ENCODE measurements around the gene ACOX1.

Gene ACOX1

GRCh38 chr17:75978938-75979704, at the start of gene ACOX1, which contains the start of gene TEN1:
ACOX1 (minus strand) TSS chr17:75979166; CDS start chr17:75979073, 93 bp downstream.
TEN1 (plus strand) TSS chr17:75979240; CDS start chr17:75986193, 6,953 bp downstream.
- peak; percentile 97 for DNase-seq

- no peak for DNase-seq
Observed at GRCh38 chr17:76027159-76027839, 48.3 kb upstream of the ACOX1 start, which contains the start of gene EVPL. EVPL (minus strand) TSS chr17:76027306; CDS start chr17:76027198, 108 bp downstream.

DNA sequence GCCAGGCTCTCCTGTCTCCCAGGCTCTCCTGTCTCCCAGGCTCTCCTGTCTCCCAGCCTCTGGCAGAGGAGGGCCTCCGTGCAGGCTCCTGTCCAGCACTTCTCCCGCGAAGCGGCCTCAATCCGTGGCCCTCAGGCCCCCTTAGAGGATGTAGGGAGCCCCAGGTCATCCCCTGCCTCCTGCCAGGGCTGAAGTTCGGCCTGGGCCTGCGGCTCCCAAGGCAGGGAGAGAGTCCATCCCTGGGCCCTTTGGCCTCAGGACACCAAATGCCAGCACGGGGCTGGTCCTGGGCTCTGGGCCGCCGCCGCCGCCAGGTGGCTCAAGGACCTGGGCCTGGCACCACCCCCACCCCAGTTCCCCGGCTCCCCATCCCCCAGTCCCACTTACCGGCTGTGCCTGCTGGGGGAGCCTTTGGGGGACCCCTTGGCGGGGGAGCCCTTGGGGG, 47.8 kb upstream of the ACOX1 start:
- no peak for DNase-seq

DNA sequence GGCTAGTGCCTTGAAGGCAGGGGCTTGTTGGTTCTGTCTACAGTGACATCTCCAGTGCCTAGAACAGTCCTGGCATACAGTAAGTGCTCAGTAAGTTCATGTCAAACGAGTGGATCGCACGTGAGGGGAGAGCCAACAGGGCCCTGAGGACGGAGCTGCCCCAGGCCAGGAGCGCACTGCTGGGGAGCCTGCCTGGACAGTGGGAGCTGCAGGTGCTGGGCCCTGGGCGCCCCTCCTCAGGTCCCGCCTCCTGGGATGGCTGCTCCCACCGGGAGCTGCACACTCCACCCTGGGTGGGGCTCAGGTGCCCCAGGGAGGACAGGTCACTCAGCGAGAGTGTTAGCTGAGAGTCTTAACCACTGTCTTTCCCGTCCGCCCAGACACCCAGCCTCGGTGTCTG, 46.3 kb upstream of the ACOX1 start:
- no peak for DNase-seq

GRCh38 chr17:76024353-76024752, 45.4 kb upstream of the ACOX1 start:
- DNase-seq = no peak

- no peak for DNase-seq
Observed at GRCh38 chr17:76023900-76024237, 44.9 kb upstream of the ACOX1 start.

GRCh38 chr17:76022973-76023899, 44.3 kb upstream of the ACOX1 start:
- DNase-seq = no peak

DNA sequence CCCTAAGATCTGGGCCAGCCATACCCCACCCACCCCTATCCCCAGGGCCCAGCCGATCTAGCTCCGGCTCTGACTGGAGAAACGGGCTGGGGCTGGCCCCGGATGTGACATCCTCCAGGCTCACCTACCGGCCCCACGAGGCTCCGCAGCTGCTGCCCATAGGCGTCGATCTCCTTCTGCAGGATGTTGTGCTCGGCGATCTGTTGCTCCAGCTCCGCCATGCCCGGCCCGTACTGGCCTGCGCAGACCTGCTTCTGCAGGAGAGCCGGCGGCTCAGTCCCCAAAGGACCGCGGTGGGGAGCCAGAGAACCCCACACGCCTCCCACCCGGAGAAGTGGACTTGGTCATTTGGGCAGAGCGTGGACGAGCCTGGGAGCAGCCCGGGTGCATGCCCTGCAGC, 43.3 kb upstream of the ACOX1 start:
- no peak for DNase-seq

GRCh38 chr17:76019833-76020467, 41.0 kb upstream of the ACOX1 start:
- no peak for DNase-seq

DNA sequence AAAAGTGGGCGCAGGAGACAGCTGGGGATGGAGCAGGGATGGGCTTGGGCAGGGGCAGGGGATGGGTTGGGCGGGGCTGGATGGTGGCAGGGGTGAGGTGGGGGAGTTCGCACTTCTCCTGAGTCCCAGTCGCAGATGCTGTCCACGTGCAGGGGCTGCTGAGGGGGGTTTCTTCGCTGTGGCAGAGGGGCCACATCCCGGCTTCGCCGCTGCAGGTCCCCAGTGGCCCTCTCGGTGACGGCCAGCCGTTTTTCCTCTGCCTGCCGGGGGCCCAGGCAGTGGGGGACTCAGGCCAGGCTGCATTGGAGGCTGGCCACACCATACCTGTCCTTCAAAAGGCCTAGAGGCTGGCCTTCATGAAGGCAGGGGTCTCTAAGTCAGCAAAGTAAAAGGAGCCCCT, 39.8 kb upstream of the ACOX1 start:
- no peak for DNase-seq

DNA sequence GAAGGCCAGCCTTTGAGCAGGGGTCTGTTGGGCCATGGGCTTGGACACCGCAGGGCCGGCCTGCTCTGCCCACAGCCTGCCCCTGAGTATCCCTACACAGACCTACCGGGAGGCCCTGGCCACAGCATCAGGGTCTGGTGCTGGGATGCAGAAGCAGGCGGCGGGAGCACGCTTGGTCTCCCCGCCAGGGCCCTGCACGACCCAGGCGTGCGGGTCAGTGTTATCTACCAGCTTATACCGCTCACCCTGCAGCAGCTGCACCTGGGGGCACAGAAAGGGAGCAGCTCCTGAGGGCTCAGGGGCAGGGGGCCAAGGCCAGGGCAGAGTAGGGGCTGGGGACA, 39.3 kb upstream of the ACOX1 start:
- DNase-seq = no peak

- DNase-seq = no peak
Observed at GRCh38 chr17:76017481-76018339, 38.7 kb upstream of the ACOX1 start.

DNA sequence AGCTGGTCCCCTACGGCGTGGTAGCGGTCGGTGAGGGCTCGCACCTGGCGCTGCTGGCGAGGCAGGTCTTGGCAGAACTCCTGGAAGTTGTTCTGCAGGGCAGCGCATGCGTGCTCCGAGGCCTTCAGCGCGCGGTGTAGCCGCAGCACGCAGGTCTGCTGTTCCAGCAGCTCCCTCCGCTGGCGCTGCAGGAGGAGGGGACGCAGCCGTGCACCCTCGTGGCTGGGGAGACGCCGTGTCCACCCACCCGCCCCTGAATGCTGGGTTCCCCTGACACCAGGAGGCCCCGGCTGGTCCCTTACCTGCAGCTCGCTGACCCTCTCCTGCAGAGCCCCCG, 35.9 kb upstream of the ACOX1 start:
- DNase-seq = no peak

DNA sequence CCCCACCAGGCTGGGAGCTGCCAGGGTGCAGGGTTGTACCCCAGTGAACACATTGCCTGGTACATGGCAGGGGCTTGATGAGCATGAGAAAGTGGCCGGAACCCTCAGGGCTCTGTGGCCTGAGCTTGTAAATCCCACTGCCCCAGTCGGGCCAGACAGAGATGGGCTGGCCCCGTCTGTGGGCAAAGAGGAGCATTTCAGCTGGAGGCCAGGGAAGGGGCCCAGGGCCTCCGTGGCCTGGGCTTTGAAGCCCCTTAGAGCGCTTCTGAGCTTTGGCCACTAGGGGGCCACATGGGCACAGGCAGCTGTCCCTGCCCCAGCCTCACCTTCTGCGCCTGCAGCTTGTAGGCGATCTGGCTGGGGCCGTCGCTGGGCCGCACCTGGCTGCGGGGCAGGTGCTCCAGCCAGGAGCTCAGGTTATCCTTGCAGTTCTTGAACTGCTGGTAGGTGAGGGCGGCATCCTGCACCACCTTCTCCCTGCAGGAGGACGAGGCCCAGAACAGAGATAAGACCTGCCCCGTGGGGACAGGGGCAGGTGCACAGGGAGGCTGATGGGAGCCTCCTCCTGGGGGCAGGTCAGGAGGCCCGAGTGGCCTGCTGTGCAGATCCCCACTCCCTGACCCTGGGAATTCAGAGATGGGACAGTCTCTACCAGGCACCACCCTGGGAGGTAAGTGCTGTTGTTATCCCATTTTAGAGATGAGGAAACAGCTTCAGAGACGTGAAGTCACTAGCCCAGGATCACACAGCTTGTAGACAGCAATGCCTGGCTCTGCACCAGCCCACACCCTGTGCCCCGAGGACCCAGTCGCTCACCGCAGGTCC, 35.3 kb upstream of the ACOX1 start:
- peak; percentile 86 for DNase-seq

- DNase-seq = no peak
Observed at GRCh38 chr17:76013377-76013932, 34.5 kb upstream of the ACOX1 start.

DNA sequence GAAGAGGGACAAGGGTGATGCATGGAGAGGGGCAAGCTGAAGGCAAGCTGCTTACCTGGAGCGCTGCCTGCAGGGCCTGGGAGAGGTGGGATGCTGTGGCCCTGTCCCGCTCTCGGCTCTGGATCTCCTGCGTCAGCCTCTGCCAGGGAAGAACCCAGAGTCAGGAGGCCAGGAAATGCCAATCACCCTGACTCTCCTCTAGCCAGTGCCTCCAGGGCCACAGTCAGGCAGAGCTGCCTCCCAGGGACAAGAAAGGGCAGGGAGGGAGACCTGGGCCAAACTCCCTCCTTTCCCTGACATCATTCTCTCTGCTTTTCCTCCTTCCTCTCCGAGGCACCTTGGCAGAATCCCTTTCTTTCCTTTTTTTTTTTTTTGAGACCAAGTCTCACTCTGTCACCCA, 33.0 kb upstream of the ACOX1 start:
- no peak for DNase-seq

GRCh38 chr17:76009969-76010661, 31.1 kb upstream of the ACOX1 start:
- no peak for DNase-seq

- no peak for DNase-seq
Observed at GRCh38 chr17:76009447-76009846, 30.5 kb upstream of the ACOX1 start.

GRCh38 chr17:76008630-76009425, 29.9 kb upstream of the ACOX1 start:
- no peak for DNase-seq
